ENCODE measurements around the gene RGMA. TPM values are rescaled to one million over a fixed set of nuclear protein-coding genes. Genes with fewer than 3 reads are reported as not detected.

The RGMA gene
- total and polyA plus RNA-seq, 5 experiments from 2014 or later: not detected

DNA sequence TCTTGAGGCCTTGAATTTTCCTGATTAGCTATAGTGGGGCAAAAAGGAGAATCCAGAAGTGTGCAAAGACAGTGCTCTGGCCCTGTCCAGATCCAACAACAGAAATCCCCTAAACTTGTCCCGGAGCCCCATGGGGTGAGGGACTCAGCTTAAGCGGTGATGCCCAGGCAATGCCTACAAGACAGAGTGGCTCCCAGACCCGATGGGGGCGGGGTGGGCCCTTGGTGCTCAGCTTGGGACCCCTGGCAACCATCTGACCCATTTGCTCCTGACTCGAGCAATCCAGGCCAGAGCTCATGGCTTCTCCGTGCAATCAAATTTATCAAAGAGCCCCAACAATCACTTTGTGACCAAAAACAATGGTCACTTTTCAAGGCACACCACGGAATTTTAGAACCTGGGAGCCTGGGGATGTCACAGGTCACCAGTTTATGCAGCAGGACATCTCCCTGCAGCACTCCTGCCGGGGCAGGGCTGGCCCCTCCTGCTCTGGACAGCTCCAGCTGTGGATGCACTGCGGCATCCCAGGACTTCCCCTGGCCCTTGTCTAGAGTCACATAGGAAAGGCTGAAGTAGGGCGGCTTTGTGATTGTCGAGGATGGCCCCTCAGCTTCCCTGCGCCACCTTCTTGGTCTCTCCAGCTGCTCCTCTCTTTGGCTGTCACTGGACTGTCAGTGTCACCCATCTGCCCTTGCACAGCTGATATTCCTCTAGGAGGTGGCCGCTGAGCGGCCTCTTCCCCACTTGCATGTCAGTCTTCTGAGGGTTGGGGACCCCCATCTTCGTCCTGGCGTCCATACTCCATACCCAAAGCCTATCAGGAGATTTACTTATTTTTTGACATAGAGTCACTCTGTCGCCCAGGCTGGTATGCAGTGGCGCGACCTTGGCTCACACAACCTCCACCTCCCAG, 28.4 kb downstream of the RGMA start:
- Mint-ChIP-seq H3K4me1 (peaks cover 0 to 11% (median 4%) of the 10 kb centered on the region in 4 donors), H3K27ac (no peak overlapping the region), H3K36me3 (no peaks in the 10 kb centered on the region), H3K9me3 (no peaks in the 10 kb centered on the region), H3K27me3 (peaks cover 2 to 30% (median 7%) of the 10 kb centered on the region in 5 donors), H3K4me3 (no peak overlapping the region)
- POLR2A ChIA-PET: interaction anchor here (1.2 kb wide), 1 partner anchor 24 kb away, joined by 3 read pairs; no protein-coding TSS in a partner anchor
- ATAC-seq (no peak), DNase-seq (peak in 1 of 10 donors; percentile 45)

DNA sequence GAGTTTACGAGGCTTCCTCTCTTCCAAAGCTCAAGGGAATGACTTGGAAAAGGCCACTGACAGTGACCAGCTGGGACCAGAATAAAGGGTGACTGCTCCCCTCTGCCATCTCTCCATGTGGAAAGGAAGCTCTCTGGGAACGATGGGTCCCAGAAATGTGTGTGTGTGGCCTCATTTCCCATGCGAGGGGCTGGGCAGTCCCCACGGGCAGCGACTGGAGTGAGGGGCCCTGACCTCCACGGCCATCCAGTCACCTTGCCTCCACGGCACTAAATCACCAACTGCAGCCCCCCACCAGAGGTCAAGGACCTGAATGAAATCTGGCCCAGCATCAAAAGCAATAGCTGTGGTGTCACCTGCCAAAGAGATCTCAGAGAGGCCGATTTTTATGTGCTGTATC, 29.6 kb downstream of the RGMA start:
- Mint-ChIP-seq H3K36me3 (no peaks in the 10 kb centered on the region), H3K27ac (no peak overlapping the region)
- POLR2A ChIA-PET: no interaction called here

DNA sequence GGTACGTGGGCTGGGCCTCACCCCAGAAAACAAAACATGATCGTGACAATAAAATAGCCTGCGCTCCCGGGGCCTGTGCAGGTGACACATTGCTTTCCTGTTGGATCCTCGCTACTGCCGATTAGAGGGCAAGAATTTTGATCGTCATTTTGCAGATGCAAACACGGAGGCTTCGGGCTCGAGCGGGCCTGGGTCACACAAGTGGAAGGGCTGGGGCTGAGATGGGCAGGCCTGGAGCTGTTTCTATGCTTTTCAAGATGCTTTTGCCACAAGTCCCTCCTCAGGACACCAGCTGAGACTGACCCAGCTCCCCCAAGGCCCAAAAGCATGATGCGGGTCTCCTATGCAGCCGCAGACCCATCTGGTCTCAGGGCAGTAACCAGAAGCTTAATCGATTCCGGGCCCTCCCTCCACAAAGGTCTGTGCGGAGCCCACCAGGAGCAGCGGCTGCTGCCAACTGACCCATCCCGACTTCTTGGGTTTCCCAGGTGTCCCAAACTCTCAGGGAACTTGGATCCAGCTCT, 30.0 kb downstream of the RGMA start:
- Mint-ChIP-seq H3K4me3 (no peak overlapping the region), H3K4me1 (peaks cover 0 to 6% (median 4%) of the 10 kb centered on the region in 4 donors), H3K27ac (no peak overlapping the region), H3K36me3 (no peaks in the 10 kb centered on the region), H3K9me3 (no peaks in the 10 kb centered on the region), H3K27me3 (peaks cover 2 to 23% (median 5%) of the 10 kb centered on the region in 5 donors)
- no peak for ATAC-seq
- DNase-seq: peak in 1 of 10 donors; percentile 22
- POLR2A ChIA-PET: no interaction called here

More for the DNA sequence above, 29.6 kb downstream of the RGMA start:
- Mint-ChIP-seq H3K4me3 (no peak overlapping the region), H3K4me1 (peaks cover 0 to 8% (median 4%) of the 10 kb centered on the region in 4 donors), H3K9me3 (no peaks in the 10 kb centered on the region), H3K27me3 (peaks cover 2 to 28% (median 7%) of the 10 kb centered on the region in 5 donors)
- no peak for ATAC-seq
- no peak for DNase-seq

DNA sequence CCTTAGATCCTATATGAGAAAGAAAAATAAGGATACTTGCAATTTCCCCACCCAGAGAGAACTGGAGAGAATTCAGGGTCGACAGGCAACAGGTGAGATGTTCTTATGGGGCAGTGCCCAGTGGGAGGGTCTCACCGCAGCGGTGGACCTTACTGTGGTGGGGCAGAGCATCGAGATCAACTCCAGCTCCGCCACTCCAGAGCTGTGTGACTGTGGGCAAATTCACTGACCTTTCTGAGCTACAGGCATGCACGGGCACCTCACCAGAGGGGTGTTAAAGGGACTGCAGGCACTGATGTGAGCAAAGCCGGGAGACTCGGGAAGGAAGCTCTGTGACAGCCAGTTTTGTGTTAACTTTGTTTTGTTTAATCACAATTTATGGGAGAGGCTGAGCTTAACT, 30.9 kb downstream of the RGMA start:
- Mint-ChIP-seq H3K27ac (no peak overlapping the region), H3K27me3 (peaks cover 2 to 18% (median 2%) of the 10 kb centered on the region in 5 donors)

DNA sequence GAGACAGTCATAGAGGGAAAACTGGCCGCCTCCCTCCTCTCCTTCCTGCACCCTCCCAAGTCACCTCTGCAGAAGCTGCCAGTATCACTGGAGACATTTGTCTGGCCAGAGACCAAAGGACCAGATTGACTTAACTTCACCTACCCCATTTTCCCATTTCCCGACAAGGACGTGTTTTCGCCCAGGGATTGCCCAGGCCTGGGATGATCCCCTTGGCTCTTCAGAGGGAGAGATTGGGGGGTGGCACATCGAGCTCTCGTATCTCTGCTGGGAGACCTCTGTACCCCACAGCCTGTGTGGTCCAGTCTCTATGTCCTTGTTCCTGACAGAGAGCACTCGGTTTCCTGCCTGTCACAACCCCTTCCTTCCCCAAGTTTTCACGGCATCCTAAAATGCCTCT, 31.4 kb downstream of the RGMA start:
- Mint-ChIP-seq H3K4me1 (peaks cover 0 to 6% (median 3%) of the 10 kb centered on the region in 4 donors), H3K27me3 (peaks cover 2 to 13% (median 4%) of the 10 kb centered on the region in 5 donors), H3K4me3 (no peak overlapping the region), H3K27ac (no peak overlapping the region), H3K9me3 (no peaks in the 10 kb centered on the region), H3K36me3 (no peaks in the 10 kb centered on the region)
- DNase-seq (no peak), ATAC-seq (no peak)
- POLR2A ChIA-PET: no interaction called here

More for the DNA sequence above, 30.9 kb downstream of the RGMA start:
- Mint-ChIP-seq H3K9me3 (no peaks in the 10 kb centered on the region), H3K4me3 (no peak overlapping the region), H3K36me3 (no peaks in the 10 kb centered on the region), H3K4me1 (peaks cover 0 to 6% (median 4%) of the 10 kb centered on the region in 4 donors)
- POLR2A ChIA-PET: no interaction called here
- no peak for ATAC-seq
- no peak for DNase-seq

DNA sequence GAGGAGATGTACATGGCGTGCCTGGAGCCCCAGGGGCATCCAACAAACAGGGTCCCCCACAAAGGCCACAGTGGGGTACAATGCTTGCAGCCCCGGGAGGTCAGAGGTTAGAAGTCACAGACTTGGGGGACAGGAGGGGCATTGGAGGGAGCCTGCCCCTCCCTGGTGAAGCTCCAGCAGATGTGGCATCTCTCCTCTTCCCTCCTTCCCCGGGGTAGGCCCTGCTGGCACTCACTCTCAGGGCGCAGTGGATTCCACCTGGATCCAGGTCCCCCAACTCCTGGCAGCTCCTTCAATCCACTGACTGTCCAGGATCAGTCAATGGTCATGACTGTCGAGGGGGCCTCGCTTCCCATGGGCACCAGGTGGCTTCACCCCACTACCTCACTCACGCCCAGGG, 32.2 kb downstream of the RGMA start:
- H3K9me3 Mint-ChIP-seq: no peaks in the 10 kb centered on the region
- H3K27ac Mint-ChIP-seq: no peak overlapping the region
- peaks cover 0 to 10% (median 4%) of the 10 kb centered on the region in 5 donors for H3K27me3 Mint-ChIP-seq
- H3K4me1 Mint-ChIP-seq: peaks cover 0 to 6% (median 2%) of the 10 kb centered on the region in 4 donors
- POLR2A ChIA-PET: no interaction called here
- ATAC-seq: no peak
- peak in 1 of 10 donors; percentile 26 for DNase-seq
- H3K36me3 Mint-ChIP-seq: no peaks in the 10 kb centered on the region
- no peak overlapping the region for H3K4me3 Mint-ChIP-seq

DNA sequence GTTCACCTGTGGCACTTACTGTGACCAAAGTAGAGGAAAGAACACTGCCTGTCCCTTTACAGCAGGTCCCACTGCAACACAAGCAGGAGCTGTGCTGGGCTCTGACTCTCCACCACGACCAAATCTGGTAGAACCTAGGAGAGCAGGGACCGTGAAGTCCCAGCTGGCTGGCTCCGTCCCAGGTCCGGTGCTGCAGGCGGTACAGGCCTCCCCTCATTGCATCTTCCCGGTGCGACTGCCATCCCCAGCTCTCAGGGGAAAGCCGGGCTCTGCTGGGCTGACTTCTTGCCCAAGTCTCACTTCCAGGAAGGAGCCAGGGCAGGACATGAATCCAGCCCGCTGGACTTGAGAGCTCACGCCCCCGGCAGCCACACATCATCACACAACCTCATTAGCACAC, 33.8 kb downstream of the RGMA start:
- no peak overlapping the region for H3K27ac Mint-ChIP-seq
- H3K4me1 Mint-ChIP-seq: peaks cover 0 to 4% (median 0%) of the 10 kb centered on the region in 4 donors
- no peak overlapping the region for H3K4me3 Mint-ChIP-seq
- DNase-seq (peak in 1 of 10 donors; percentile 36), ATAC-seq (no peak)
- H3K27me3 Mint-ChIP-seq: peaks cover 0 to 3% (median 1%) of the 10 kb centered on the region in 5 donors
- H3K36me3 Mint-ChIP-seq: no peaks in the 10 kb centered on the region
- POLR2A ChIA-PET: no interaction called here
- no peaks in the 10 kb centered on the region for H3K9me3 Mint-ChIP-seq

DNA sequence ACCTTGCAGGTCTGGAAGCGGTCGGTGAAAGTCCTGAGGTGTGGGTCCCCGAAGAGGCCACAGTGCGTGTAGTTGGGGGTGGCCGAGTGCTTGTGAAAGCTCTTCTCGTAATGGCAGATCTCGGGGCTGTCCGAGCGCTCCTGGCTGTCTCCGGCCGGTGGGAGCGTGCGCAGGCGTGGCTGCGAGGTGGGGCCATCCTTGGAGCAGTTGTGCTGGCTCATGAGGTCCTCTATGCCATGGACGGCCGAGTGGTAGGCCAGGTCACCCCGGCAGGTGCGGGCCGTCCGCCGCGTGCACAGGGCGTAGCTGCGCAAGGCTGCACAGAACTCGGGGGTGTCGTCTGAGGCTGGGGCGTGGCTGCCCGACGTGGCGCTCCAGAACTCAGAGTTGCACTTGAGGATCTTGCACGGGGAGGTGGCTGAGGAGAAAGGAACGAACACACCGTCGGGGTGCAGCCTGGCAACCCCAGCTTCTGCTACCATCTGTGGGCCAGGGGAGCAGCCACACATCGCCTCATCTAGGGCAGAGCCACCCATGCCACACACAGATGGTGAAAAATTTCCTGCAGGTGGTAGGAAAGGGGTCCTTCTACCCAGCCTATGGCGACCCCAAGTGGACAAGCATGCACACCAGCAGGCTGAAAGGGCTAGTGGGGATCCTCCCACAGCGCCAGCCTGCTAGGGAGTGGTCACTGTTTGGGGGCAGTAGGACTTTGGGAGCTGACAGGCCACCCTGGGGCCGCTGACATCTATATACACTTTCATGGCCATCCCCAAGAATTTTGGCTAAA, 36.7 kb downstream of the RGMA start:
- DNase-seq: no peak
- no peak for ATAC-seq
- Mint-ChIP-seq H3K9me3 (no peaks in the 10 kb centered on the region), H3K27me3 (peaks cover 0 to 3% (median 0%) of the 10 kb centered on the region in 5 donors), H3K4me1 (peaks cover 10 to 33% (median 26%) of the 10 kb centered on the region in 4 donors), H3K36me3 (no peaks in the 10 kb centered on the region), H3K4me3 (no peak overlapping the region), H3K27ac (peak overlapping the region in 2 of 10 donors; percentile 11 to 27)
- POLR2A ChIA-PET: no interaction called here

DNA sequence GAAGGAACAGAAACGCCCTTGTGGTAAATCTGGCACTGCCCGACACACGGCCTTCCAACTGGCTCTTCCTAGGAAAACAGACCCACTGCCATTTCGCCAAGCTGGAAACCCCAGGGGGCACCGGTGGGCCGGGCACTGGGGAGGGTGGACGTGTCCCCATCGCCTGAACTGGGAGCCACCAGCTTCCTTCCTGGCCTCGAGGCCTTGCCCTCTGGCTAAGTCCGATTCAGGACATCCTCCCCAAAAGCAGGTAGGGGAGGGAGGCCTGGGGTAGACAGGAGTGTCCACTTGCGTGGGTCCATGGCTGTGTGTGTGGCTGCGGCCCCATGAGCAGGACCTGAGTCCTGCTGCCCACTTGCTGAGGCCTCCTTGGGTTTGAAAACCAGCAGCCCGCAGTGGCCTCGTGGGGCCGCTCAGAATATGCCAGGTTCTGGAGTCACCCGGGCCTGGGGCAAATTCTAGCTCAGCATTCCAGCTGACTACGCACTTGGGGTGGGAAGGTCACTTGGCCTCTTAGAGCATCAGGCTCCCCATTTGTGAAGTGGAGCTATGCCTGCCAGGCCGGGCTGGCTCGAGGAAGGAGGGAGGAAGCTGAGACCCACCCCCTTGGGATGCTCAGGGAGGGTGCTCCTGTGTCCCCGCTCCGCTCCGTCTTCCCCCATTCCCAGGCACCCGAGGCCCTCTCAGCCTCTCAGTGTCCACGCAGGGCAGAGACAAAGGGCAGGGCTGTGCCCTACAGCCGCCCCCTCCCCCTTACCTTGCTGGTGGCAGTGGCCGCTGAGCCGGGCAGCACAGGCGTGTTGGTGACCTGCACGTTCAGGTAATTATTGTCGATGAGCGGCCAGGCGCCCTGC, 37.5 kb downstream of the RGMA start:
- ATAC-seq (no peak), DNase-seq (no peak)
- peaks cover 0 to 3% (median 0%) of the 10 kb centered on the region in 5 donors for H3K27me3 Mint-ChIP-seq
- H3K4me3 Mint-ChIP-seq: no peak overlapping the region
- POLR2A ChIA-PET: no interaction called here
- peaks cover 10 to 40% (median 34%) of the 10 kb centered on the region in 4 donors for H3K4me1 Mint-ChIP-seq
- peaks cover 0 to under 1% (median under 1%) of the 10 kb centered on the region in 3 donors for H3K36me3 Mint-ChIP-seq
- H3K27ac Mint-ChIP-seq: peak overlapping the region in 1 of 10 donors; percentile 11
- H3K9me3 Mint-ChIP-seq: peaks cover 0 to 3% (median 0%) of the 10 kb centered on the region in 9 donors

DNA sequence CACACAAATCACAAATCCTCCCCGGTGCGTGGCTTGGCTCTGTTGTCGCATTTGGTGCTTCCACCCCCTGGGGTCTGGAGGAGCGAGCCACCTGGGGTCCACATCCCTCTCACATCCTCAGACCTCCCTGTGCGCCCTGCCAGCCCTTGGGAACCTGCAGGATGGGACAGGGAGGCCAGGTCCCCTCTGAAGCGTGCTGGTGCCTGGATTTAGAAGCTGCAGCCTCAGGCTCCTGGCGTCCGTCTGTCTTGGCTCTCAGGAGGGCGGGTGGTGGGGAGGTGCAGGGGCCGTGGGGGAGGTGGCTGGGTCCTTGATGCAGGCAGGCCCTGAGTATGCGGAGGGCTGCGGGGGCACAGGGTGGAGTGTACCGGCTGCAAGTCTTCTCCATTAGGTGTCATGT, 38.4 kb downstream of the RGMA start:
- H3K9me3 Mint-ChIP-seq: peaks cover 0 to 12% (median 4%) of the 10 kb centered on the region in 9 donors
- H3K36me3 Mint-ChIP-seq: peaks cover 0 to 8% (median 6%) of the 10 kb centered on the region in 3 donors
- POLR2A ChIA-PET: no interaction called here
- H3K4me3 Mint-ChIP-seq: no peak overlapping the region
- DNase-seq (no peak), ATAC-seq (no peak)
- peak overlapping the region in 1 of 10 donors; percentile 62 for H3K27ac Mint-ChIP-seq
- peaks cover 10 to 44% (median 38%) of the 10 kb centered on the region in 4 donors for H3K4me1 Mint-ChIP-seq
- H3K27me3 Mint-ChIP-seq: peaks cover 0 to 3% (median 0%) of the 10 kb centered on the region in 5 donors

DNA sequence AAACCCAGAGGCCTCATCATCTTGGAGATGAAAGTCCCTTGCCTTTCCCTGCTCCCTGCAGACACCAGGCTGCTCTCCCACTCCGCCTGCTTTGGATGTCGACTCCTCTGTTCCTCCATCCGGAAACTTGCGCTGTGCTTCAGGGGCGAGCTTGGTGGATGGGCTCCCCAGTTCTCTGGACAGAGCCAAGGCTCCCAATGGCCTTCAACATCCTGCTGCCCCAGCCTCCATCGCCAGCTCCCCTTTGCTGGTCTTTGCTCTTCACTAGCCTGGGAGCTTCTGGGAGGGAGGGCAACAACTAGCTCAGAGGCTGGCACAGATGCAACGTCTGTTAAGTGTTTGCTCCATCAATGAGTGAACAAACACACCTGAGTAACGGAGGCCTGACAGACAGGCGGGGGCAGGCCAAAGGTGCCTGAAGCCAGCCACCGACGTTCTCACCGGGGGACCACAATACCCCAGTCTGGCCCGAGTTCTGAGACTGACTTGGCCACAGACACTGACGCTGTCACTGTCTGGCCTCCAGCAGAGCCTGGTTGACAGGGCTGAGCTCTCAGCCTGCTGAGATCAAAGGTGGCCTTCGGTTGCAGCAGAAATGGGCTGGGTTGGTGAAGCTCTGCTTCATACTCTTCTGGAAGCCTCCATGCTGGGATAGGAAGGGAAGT, 39.0 kb downstream of the RGMA start:
- Mint-ChIP-seq H3K9me3 (peaks cover 0 to 13% (median 4%) of the 10 kb centered on the region in 9 donors), H3K27me3 (peaks cover 0 to 3% (median 0%) of the 10 kb centered on the region in 5 donors), H3K36me3 (peaks cover 0 to 8% (median 6%) of the 10 kb centered on the region in 3 donors), H3K27ac (peak overlapping the region in 6 of 10 donors; percentile 47 to 88 (median 70)), H3K4me1 (peaks cover 10 to 44% (median 38%) of the 10 kb centered on the region in 4 donors), H3K4me3 (peak overlapping the region in 2 of 10 donors; percentile 22 to 70)
- no peak for ATAC-seq
- POLR2A ChIA-PET: no interaction called here
- DNase-seq: peak in 3 of 10 donors; percentile 14 to 39 (median 17)

Measured in naive thymus-derived CD8-positive, alpha-beta T cell (primary cell).